PFSK-1 (cell line): ENCODE measurements around the gene PLA2G5. TPM values are rescaled to one million over a fixed set of nuclear protein-coding genes. Genes with fewer than 3 reads are reported as not detected.

Experiments used
- FOXP2 ChIP-seq: optimal IDR thresholded peaks from 2 replicates; pipeline ENCODE3; 2011; ENCODE audit warnings: borderline replicate concordance, control low read depth, inconsistent platforms; ENCODE audit not compliant: insufficient read depth; ENCODE audit errors: extremely low read length, extremely low read depth
- POLR2AphosphoS5 ChIP-seq: IDR thresholded peaks from 2 replicates; pipeline ENCODE4 v1.6.1; 2012; ENCODE audit warnings: low read depth, mild to moderate bottlenecking, control low read depth, low read length, moderate library complexity
- REST ChIP-seq, 2 experiments: IDR thresholded peaks; 2 replicates each; pipeline versions ENCODE4 v1.6.1 to v1.8.0; 2011 to 2012; ENCODE audit warnings: low read depth in 2 of 2, low read length in 2 of 2, control low read depth in 1 of 2, inconsistent platforms in 1 of 2, mild to moderate bottlenecking in 1 of 2, moderate library complexity in 1 of 2; ENCODE audit not compliant: insufficient read depth in 1 of 2
- SIN3A ChIP-seq: IDR thresholded peaks from 2 replicates; pipeline ENCODE4 v1.6.1; 2012; ENCODE audit warnings: mild to moderate bottlenecking, low read length, moderate library complexity, borderline replicate concordance; ENCODE audit not compliant: insufficient read depth
- TAF1 ChIP-seq: IDR thresholded peaks from 2 replicates; pipeline ENCODE4 v1.6.1; 2012; ENCODE audit warnings: low read length, control low read depth, borderline replicate concordance; ENCODE audit not compliant: insufficient read depth
- polyA plus RNA-seq: library from polyadenylated mRNA; unstranded; fragments of >200 nt; gene quantifications from one replicate; pipeline ENCODE4 v1.2.1, GENCODE V29; 2012; ENCODE audit warnings: low read depth, missing spikeins; ENCODE audit not compliant: insufficient read length

The PLA2G5 gene, protein sequence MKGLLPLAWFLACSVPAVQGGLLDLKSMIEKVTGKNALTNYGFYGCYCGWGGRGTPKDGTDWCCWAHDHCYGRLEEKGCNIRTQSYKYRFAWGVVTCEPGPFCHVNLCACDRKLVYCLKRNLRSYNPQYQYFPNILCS
- not detected for polyA plus RNA-seq

DNA sequence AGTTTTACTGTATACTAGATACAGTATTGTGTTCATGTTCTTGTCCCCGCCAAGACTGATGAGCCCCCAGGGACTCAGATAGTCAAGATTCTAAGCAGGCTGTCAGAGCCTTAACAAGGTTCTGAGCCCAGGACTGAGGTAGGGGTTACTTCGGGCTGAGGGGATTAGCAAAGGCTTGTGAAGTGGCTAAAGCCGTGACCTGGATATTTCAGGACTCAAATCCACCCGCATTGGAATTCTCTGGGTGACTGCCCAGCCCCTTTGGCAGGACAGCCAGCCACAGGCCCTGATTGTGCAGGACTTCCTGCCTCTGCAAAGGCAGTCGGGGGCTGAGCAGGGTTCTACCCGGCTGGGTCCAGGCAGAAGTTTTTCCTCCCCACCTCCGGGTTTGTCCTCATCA is at the start of gene PLA2G5:
TSS of gene PLA2G5 (plus strand) at position 321 of the 400 bp plus-strand sequence. CDS start 14,637 bp downstream, outside the sequence.
- TF ChIP-seq SIN3A (no peak), POLR2AphosphoS5 (no peak), REST (IDR thresholded peaks at IDR 0.05; ENCODE audit: insufficient read depth in 1 of 2, low read depth in 2 of 2, low read length in 2 of 2) (no peak), FOXP2 (no peak), TAF1 (no peak)

GRCh38 chr1:20028125-20028524 is 41.9 kb upstream of the PLA2G5 start:
- TF ChIP-seq REST (IDR thresholded peaks at IDR 0.05; ENCODE audit: insufficient read depth in 1 of 2, low read depth in 2 of 2, low read length in 2 of 2) (no peak), FOXP2 (no peak), TAF1 (no peak), POLR2AphosphoS5 (no peak), SIN3A (no peak)

DNA sequence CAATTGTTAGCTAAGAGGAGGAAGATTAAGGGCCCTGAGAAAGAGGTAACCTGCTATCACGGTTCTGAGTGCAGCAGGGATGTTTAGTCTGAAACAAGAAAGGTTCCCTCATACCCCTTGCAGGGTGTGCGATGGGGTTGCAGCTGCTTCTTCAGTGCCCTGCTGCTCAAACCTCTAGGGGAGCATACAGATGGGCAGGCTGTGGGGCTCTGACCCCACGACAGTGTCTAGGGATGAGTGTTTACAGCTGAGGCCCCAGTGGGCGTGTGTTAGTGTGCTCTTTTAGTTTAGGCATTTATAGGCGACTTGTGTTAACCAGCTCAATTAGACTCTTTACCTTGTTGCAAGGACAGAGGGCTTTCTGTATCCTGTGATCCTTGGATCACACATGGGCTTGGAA is 41.3 kb upstream of the PLA2G5 start:
- TF ChIP-seq SIN3A = no peak
- no peak for TF ChIP-seq POLR2AphosphoS5
- TF ChIP-seq TAF1 = no peak
- TF ChIP-seq REST (IDR thresholded peaks at IDR 0.05; ENCODE audit: insufficient read depth in 1 of 2, low read depth in 2 of 2, low read length in 2 of 2) = no peak

GRCh38 chr1:20029178-20029912 is 40.6 kb upstream of the PLA2G5 start:
- TF ChIP-seq REST (IDR thresholded peaks at IDR 0.05; ENCODE audit: insufficient read depth in 1 of 2, low read depth in 2 of 2, low read length in 2 of 2) = no peak

DNA sequence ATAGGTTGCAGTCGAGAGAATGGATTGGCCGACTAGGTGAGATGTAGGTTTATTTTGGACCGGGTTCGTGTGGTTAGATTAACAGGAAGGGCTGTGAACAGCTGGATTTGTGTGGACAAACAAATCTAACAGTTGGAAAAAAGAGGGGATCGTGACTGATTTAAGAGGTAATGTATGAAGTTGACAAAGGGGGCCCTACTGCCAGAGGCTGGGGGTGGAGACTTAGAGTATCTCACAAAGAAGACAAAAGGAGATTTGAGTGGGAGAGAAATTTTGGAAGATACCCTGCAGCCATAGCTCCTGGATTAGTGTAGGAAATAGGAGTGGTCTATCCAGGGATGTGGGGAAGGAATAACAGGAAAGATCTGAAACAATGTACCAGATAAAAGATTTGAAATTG is 38.8 kb upstream of the PLA2G5 start:
- TF ChIP-seq FOXP2 (no peak), TAF1 (no peak), POLR2AphosphoS5 (no peak), REST (IDR thresholded peaks at IDR 0.05; ENCODE audit: insufficient read depth in 1 of 2, low read depth in 2 of 2, low read length in 2 of 2) (no peak), SIN3A (no peak)
